Neural progenitor cell (in vitro differentiated cells): ENCODE data around the gene TLE7. TPM values are rescaled to one million over a fixed set of nuclear protein-coding genes. Genes with fewer than 3 reads are reported as not detected.
A peak's percentile ranks its signal among the peaks of the same experiment; 100 is the strongest.

Experiments used
- DNase-seq: peaks from one replicate; pipeline ENCODE4 v3.0.0-alpha.2; 2016; ENCODE audit warnings: low spot score
- H2AFZ ChIP-seq: fragments of 200-600 bp; sonication (generic); replicated peaks from 2 replicates; pipeline ENCODE4 v1.6.1; 2016; ENCODE audit warnings: antibody characterized with exemption
- H3F3A ChIP-seq: fragments of 200-600 bp; sonication (generic); 2 replicates; pipeline ENCODE4 v1.6.1; 2016; ENCODE audit warnings: antibody characterized with exemption, low read depth
- H3K27ac ChIP-seq: fragments of 200-600 bp; sonication (generic); 2 replicates; pipeline ENCODE4 v1.5.1; 2016; ENCODE audit warnings: mild to moderate bottlenecking
- H3K27me3 ChIP-seq: fragments of 200-600 bp; sonication (generic); 2 replicates; pipeline ENCODE4 v1.6.1; 2016; ENCODE audit warnings: mild to moderate bottlenecking, moderate library complexity
- H3K36me3 ChIP-seq: fragments of 200-600 bp; sonication (generic); 2 replicates; pipeline ENCODE4 v1.5.1; 2016
- H3K4me1 ChIP-seq: fragments of 200-600 bp; sonication (generic); 2 replicates; pipeline ENCODE4 v1.6.1; 2016; ENCODE audit warnings: mixed run types
- H3K4me2 ChIP-seq: fragments of 200-600 bp; sonication (generic); 2 replicates; pipeline ENCODE4 v1.6.1; 2016
- H3K4me3 ChIP-seq: fragments of 200-600 bp; sonication (generic); 2 replicates; pipeline ENCODE4 v1.5.1; 2016
- H3K79me2 ChIP-seq: fragments of 200-600 bp; sonication (generic); 2 replicates; pipeline ENCODE4 v1.6.1; 2016; ENCODE audit warnings: low read depth
- H3K9ac ChIP-seq: fragments of 200-600 bp; sonication (generic); 2 replicates; pipeline ENCODE4 v1.6.1; 2016
- H3K9me3 ChIP-seq: fragments of 200-600 bp; sonication (generic); 2 replicates; pipeline ENCODE4 v1.5.1; 2016; ENCODE audit warnings: low read depth
- H4K20me1 ChIP-seq: fragments of 200-600 bp; sonication (generic); 2 replicates; pipeline ENCODE4 v1.6.1; 2016; ENCODE audit warnings: low read depth
- H3K27ac Mint-ChIP-seq: 3 replicates; pipeline ENCODE4 v1.8.0; 2021; ENCODE audit warnings: mixed read lengths
- H3K27me3 Mint-ChIP-seq: 2 replicates; pipeline ENCODE4 v1.8.0; 2022; ENCODE audit warnings: low read depth, mild to moderate bottlenecking, inconsistent platforms, moderate library complexity, mixed read lengths; ENCODE audit not compliant: insufficient read depth
- H3K36me3 Mint-ChIP-seq: 3 replicates; pipeline ENCODE4 v1.8.0; 2021; ENCODE audit warnings: mixed read lengths
- H3K4me1 Mint-ChIP-seq: 3 replicates; pipeline ENCODE4 v1.8.0; 2021; ENCODE audit warnings: mixed read lengths
- H3K4me3 Mint-ChIP-seq: 3 replicates; pipeline ENCODE4 v1.8.0; 2021; ENCODE audit warnings: mild to moderate bottlenecking, moderate library complexity, mixed read lengths
- H3K9me3 Mint-ChIP-seq: 3 replicates; pipeline ENCODE4 v1.8.0; 2020; ENCODE audit warnings: mixed read lengths
- CTCF ChIP-seq: fragments of 200-600 bp; sonication (generic); IDR thresholded peaks from 2 replicates; pipeline ENCODE4 v1.5.1; 2017; ENCODE audit warnings: antibody characterized with exemption, mild to moderate bottlenecking
- EZH2 ChIP-seq: fragments of 200-600 bp; sonication (generic); IDR thresholded peaks from 2 replicates; pipeline ENCODE4 v1.6.1; 2017; ENCODE audit warnings: antibody characterized with exemption, mild to moderate bottlenecking, moderate library complexity
- EZH2phosphoT487 ChIP-seq: fragments of 200-600 bp; sonication (generic); IDR thresholded peaks from 2 replicates; pipeline ENCODE4 v1.6.1; 2017; ENCODE audit warnings: antibody characterized with exemption
- total RNA-seq: library from RNA; depleted of rRNA; stranded (reverse); fragments of >200 nt; gene quantifications from 2 replicates; pipeline ENCODE4 v1.2.3, GENCODE V29; 2015; ENCODE audit warnings: low replicate concordance

Gene TLE7
- total RNA-seq, 1 donor from 2014 or later: not detected

GRCh38 chr16:71387045-71387871 lies 54.6 kb downstream of the TLE7 start:
- Histone ChIP-seq H3K4me1 (peaks cover 26% of the 10 kb centered on the region), H3K9me3 (no peaks in the 10 kb centered on the region), H3K4me2 (peak overlapping the region; percentile 65), H2AFZ (no peak overlapping the region), H3K9ac (no peak overlapping the region), H3F3A (peaks cover 19% of the 10 kb centered on the region), H3K79me2 (no peaks in the 10 kb centered on the region), H3K27ac (no peak overlapping the region), H3K36me3 (no peaks in the 10 kb centered on the region), H3K27me3 (no peaks in the 10 kb centered on the region), H3K4me3 (no peak overlapping the region), H4K20me1 (no peaks in the 10 kb centered on the region)
- DNase-seq: peak; percentile 57
- no peak overlapping the region for H3K27ac Mint-ChIP-seq
- no peak overlapping the region for H3K4me3 Mint-ChIP-seq
- no peaks in the 10 kb centered on the region for H3K36me3 Mint-ChIP-seq
- H3K27me3 Mint-ChIP-seq: peaks cover 15% of the 10 kb centered on the region
- TF ChIP-seq EZH2phosphoT487 (no peak), CTCF (no peak), EZH2 (no peak)
- peaks cover 20% of the 10 kb centered on the region for H3K4me1 Mint-ChIP-seq
- no peaks in the 10 kb centered on the region for H3K9me3 Mint-ChIP-seq

DNA sequence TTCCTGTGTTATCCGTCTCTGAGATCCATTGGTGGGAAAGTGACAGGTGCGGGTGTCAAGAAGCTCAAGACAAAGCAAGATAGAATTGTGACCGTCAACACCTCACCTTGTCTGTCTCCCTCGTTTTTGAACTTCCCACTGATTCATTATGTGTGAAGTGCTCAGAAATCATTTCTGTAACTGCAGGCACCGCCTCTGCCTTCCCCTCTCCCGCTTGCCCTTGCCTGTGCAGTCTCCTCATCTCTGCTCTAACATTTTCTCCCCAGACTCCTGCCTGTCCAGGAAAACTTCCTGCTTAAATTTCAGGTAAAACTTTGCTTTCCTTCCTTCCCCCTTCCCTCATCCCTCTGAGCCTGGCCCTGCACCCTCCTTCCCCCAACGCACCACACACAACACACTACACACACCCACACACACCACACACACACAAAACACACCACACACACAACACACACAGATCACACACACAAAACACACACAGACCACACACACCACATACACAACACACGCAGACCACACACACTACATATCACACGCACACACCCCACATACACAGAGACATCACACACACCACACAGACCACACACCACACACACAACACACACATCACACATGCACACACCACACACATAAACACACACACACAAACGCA lies 57.7 kb downstream of the TLE7 start:
- H3K27me3 Mint-ChIP-seq: peaks cover 13% of the 10 kb centered on the region
- no peak overlapping the region for H3K9ac ChIP-seq
- H3K4me3 ChIP-seq: no peak overlapping the region
- H3K4me1 Mint-ChIP-seq: peaks cover 24% of the 10 kb centered on the region
- H2AFZ ChIP-seq: no peak overlapping the region
- no peaks in the 10 kb centered on the region for H3K36me3 ChIP-seq
- no peaks in the 10 kb centered on the region for H3K27me3 ChIP-seq
- peaks cover 19% of the 10 kb centered on the region for H3F3A ChIP-seq
- TF ChIP-seq EZH2 (no peak), EZH2phosphoT487 (no peak), CTCF (no peak)
- peaks cover 33% of the 10 kb centered on the region for H3K4me1 ChIP-seq
- H3K27ac ChIP-seq: no peak overlapping the region
- no peaks in the 10 kb centered on the region for H3K36me3 Mint-ChIP-seq
- no peaks in the 10 kb centered on the region for H3K9me3 Mint-ChIP-seq
- no peak for DNase-seq
- no peaks in the 10 kb centered on the region for H3K9me3 ChIP-seq
- no peaks in the 10 kb centered on the region for H4K20me1 ChIP-seq
- no peaks in the 10 kb centered on the region for H3K79me2 ChIP-seq
- H3K27ac Mint-ChIP-seq: no peak overlapping the region
- H3K4me3 Mint-ChIP-seq: peak overlapping the region; percentile 9
- no peak overlapping the region for H3K4me2 ChIP-seq

GRCh38 chr16:71383054-71383773 lies 58.6 kb downstream of the TLE7 start:
- H3K9ac ChIP-seq: no peak overlapping the region
- Mint-ChIP-seq H3K4me1 (peaks cover 24% of the 10 kb centered on the region), H3K9me3 (no peaks in the 10 kb centered on the region), H3K36me3 (no peaks in the 10 kb centered on the region), H3K27me3 (peaks cover 13% of the 10 kb centered on the region), H3K27ac (no peak overlapping the region), H3K4me3 (no peak overlapping the region)
- peaks cover 19% of the 10 kb centered on the region for H3F3A ChIP-seq
- H3K9me3 ChIP-seq: no peaks in the 10 kb centered on the region
- no peak overlapping the region for H3K4me3 ChIP-seq
- H3K36me3 ChIP-seq: no peaks in the 10 kb centered on the region
- peaks cover 33% of the 10 kb centered on the region for H3K4me1 ChIP-seq
- H3K79me2 ChIP-seq: no peaks in the 10 kb centered on the region
- no peak overlapping the region for H2AFZ ChIP-seq
- no peaks in the 10 kb centered on the region for H4K20me1 ChIP-seq
- H3K4me2 ChIP-seq: no peak overlapping the region
- H3K27me3 ChIP-seq: no peaks in the 10 kb centered on the region
- TF ChIP-seq EZH2phosphoT487 (no peak), CTCF (no peak), EZH2 (no peak)
- DNase-seq: peak; percentile 43
- H3K27ac ChIP-seq: no peak overlapping the region
